HepG2 (cell line): ENCODE results near the gene LHX1. TPM values are rescaled to one million over a fixed set of nuclear protein-coding genes. Genes with fewer than 3 reads are reported as not detected.

Source experiments
- ATAC-seq: fragments of 200-7000 bp; cut with Tn5 transposase; 3 replicates; pipeline ENCODE4 v1.9.1; 2020; ENCODE audit warnings: mild to moderate bottlenecking, moderate library complexity
- BruUV-seq: library from RNA; stranded (reverse); fragments of 400-500 nt; replicated peaks from 2 replicates; lab custom pipeline; 2021; lab: Mats Ljungman, UMichigan
- CTCF ChIA-PET: fragments of 300-600 bp; formaldehyde crosslinking; extraction: SDS; loops from one replicate; lab custom pipeline; 2021; ENCODE audit warnings: low total read pairs, inconsistent platforms, low intra/inter-chr PET ratio; lab: Yijun Ruan, JAX
- POLR2A ChIA-PET: fragments of 350-600 bp; sonication (Branson Sonifier 250); formaldehyde crosslinking; loops from one replicate; lab custom pipeline; 2020; ENCODE audit warnings: antibody characterized with exemption, inconsistent platforms; lab: Yijun Ruan, JAX
- DNase-seq: peaks from one replicate; pipeline ENCODE4 v3.0.0-alpha.2; 2015; ENCODE audit warnings: low spot score
- FAIRE-seq: peaks from 3 replicates; lab custom pipeline; 2011; peaks lifted over from hg19 to GRCh38; lab: Jason Lieb, UNC
- H2AFZ ChIP-seq: one replicate; pipeline ENCODE4 v1.6.1; 2011; ENCODE audit warnings: low read length, inconsistent platforms
- H3K27ac ChIP-seq: fragments of 300-600 bp; 3 replicates; pipeline ENCODE4 v1.8.0; 2011; ENCODE audit warnings: mixed run types, mild to moderate bottlenecking, mixed read lengths, low read length, inconsistent platforms; ENCODE audit not compliant: insufficient read depth; ENCODE audit errors: extremely low read length
- H3K27me3 ChIP-seq, 2 experiments: fragments of 200-600 bp in 1 of 2; 2 replicates in 1 of 2; 3 replicates in 1 of 2; pipeline versions ENCODE4 v1.6.0 to v1.8.0; 2011; ENCODE audit warnings: low read length in 2 of 2, mild to moderate bottlenecking in 2 of 2, moderate library complexity in 2 of 2, inconsistent platforms in 1 of 2; ENCODE audit not compliant: insufficient read depth in 2 of 2, control insufficient read depth in 1 of 2
- H3K36me3 ChIP-seq, 2 experiments: fragments of 200-600 bp in 1 of 2; replicated peaks in 1 of 2; 2 replicates in 1 of 2; 3 replicates in 1 of 2; pipeline versions ENCODE4 v1.5.1 to v1.8.0; 2011; ENCODE audit warnings: low read length in 2 of 2, inconsistent platforms in 1 of 2; ENCODE audit not compliant: insufficient read depth in 2 of 2, control insufficient read depth in 1 of 2
- H3K4me1 ChIP-seq: 2 replicates; pipeline ENCODE4 v1.5.1; 2012; ENCODE audit warnings: low read length, inconsistent platforms; ENCODE audit not compliant: insufficient read depth
- H3K4me2 ChIP-seq: 2 replicates; pipeline ENCODE4 v1.6.0; 2011; ENCODE audit warnings: low read depth, low read length, inconsistent platforms
- H3K4me3 ChIP-seq, 3 experiments: fragments of 200-600 bp in 1 of 3; sonication (generic), shearing (Covaris generic) in 1 of 3; replicated peaks in 1 of 3; 2 replicates each; pipeline ENCODE4 v1.5.1; 2011 to 2016; ENCODE audit warnings: low read length in 3 of 3, inconsistent platforms in 2 of 3, low read depth in 2 of 3, mild to moderate bottlenecking in 2 of 3, control low read depth in 1 of 3, mixed read lengths in 1 of 3; ENCODE audit not compliant: insufficient read depth in 1 of 3
- H3K79me2 ChIP-seq: one replicate; pipeline ENCODE4 v1.6.1; 2011; ENCODE audit warnings: low read length, inconsistent platforms; ENCODE audit not compliant: insufficient read depth
- H3K9ac ChIP-seq: 2 replicates; pipeline ENCODE4 v1.6.0; 2011; ENCODE audit warnings: mild to moderate bottlenecking, low read depth, low read length, inconsistent platforms; ENCODE audit not compliant: insufficient read depth
- H3K9me3 ChIP-seq: 2 replicates; pipeline ENCODE4 v1.5.1; 2012; ENCODE audit warnings: mild to moderate bottlenecking, low read length
- H4K20me1 ChIP-seq: 2 replicates; pipeline ENCODE4 v1.6.0; 2011; ENCODE audit warnings: inconsistent platforms, mild to moderate bottlenecking, low read length, moderate library complexity; ENCODE audit not compliant: insufficient read depth
- CEBPB ChIP-seq: IDR thresholded peaks from 2 replicates; pipeline ENCODE4 v1.6.1; 2011; ENCODE audit warnings: low read depth, low read length, improper control_type of control experiment, borderline replicate concordance
- PHB2 ChIP-seq: fragments of 450-650 bp; IDR thresholded peaks from 2 replicates; pipeline ENCODE4 v1.6.1; 2018; ENCODE audit not compliant: partially characterized antibody
- ZFP1 ChIP-seq: IDR thresholded peaks from 2 replicates; pipeline ENCODE4 v1.6.1; 2016
- WGBS: methylation state at CpG from one replicate; pipeline ENCODE4 v1.1.6; 2017; ENCODE audit warnings: low lambda C conversion rate; 5-methylcytosine and 5-hydroxymethylcytosine counted together
- in situ Hi-C: cut with HindIII; loops from 2 replicates; pipeline ENCODE4 v1.10.0; 2017; ENCODE audit warnings: low pct_unique_long_range_greater_than_20kb; ENCODE audit not compliant: extremely low pct_ligation_motif_present
- intact Hi-C: fragments of 100-400 bp; cut with micrococcal nuclease; formaldehyde crosslinking; loops from one replicate; pipeline ENCODE4 v1.10.0; 2022; ENCODE audit not compliant: unreplicated experiment
- polyA plus RNA-seq, 8 experiments: library from polyadenylated mRNA; depleted of rRNA in 3 of 8; stranded (reverse) in 7 of 8; unstranded in 1 of 8; fragments of >200 nt; fragmentation: Illumina TruSeq in 4 of 8; extraction: Trizol in 4 of 8; gene quantifications; 2 replicates each; pipeline versions ENCODE4 v1.2.1 to v1.2.3, GENCODE V29; 2011 to 2016; ENCODE audit warnings: low read depth in 4 of 8, missing spikeins in 1 of 8, mixed read lengths in 1 of 8; ENCODE audit not compliant: insufficient read depth in 1 of 8
- total RNA-seq, 5 experiments: library from RNA; depleted of rRNA; stranded (reverse); fragments of >200 nt; fragmentation: Illumina TruSeq; extraction: Trizol; gene quantifications; 2 replicates each; pipeline ENCODE4 v1.2.3, GENCODE V29; 2016; ENCODE audit warnings: low read depth in 1 of 5
- TF ChIP-seq, protein P1 (sequence below): sonication (generic); formaldehyde crosslinking; IDR thresholded peaks from 2 replicates; pipeline ENCODE4 v1.4.0; 2020; ENCODE audit warnings: missing genetic modification reagents

The LHX1 gene
- total and polyA plus RNA-seq, 2 of the 13 experiments (the other 11 are each of a cell fraction or from before 2014, with no cell fraction given), result not detected

DNA sequence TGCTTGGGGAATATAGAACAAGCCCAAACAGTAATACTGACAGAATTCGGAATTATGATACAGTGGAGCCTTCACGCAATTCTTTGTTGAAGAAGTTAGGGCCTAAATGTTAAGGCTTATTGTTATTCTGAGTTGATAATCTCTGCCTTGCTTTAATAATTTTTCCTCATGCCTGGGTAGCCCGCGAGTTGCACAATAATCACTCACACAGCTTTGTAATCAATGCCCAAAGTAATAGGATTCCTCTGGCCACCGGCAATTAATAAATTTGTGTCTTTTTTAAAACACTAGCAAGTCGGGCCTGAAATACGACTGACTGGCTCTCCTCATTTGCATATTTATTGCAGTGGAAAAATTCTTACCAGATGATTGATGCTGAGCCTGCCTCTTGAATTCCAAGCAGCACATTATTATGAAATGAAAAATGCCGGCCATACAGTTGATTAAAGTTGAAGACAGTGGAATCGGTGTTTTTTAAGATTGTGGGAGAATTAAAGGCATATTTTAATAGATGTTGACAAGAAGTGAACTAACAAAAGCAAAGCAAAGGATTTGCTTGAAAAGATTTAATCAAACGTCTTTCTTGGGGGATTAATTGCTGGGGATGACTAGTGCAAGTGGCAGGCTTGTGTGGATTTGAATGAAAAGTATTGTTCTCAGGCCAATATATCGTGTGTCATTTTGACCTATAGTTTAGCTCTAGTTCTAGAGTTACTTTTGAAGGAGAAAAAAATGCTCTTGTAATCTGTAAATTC lies 41.7 kb downstream of the LHX1 start:
- BruUV-seq, result no TSS peak
- no peak overlapping the region for H2AFZ ChIP-seq
- H3K9me3 ChIP-seq, result no peaks in the 10 kb centered on the region
- ChIA-PET POLR2A (no interaction called here), CTCF (no interaction called here)
- H3K27me3 ChIP-seq, result no peaks in the 10 kb centered on the region
- FAIRE-seq (no peak), DNase-seq (no peak), ATAC-seq (no peak)
- H3K9ac ChIP-seq, result no peak overlapping the region
- TF ChIP-seq PHB2 (no peak), CEBPB (peak; percentile 30; the same call in 1 of the 2 replicates)
- peaks cover 4% of the 10 kb centered on the region for H3K79me2 ChIP-seq
- no peak overlapping the region for H3K27ac ChIP-seq
- peaks cover 0 to 3% of the 10 kb centered on the region in 2 experiments; a peak in 1 of 5 replicates for H3K36me3 ChIP-seq
- no peaks in the 10 kb centered on the region for H3K4me1 ChIP-seq
- in situ Hi-C loops (no loop called here), intact Hi-C loops (no loop called here)
- WGBS, result 97% methylated on average over 11 of the region's 11 CpGs
- H3K4me2 ChIP-seq, result no peak overlapping the region
- H3K4me3 ChIP-seq, result no peak overlapping the region
- no peaks in the 10 kb centered on the region for H4K20me1 ChIP-seq

DNA sequence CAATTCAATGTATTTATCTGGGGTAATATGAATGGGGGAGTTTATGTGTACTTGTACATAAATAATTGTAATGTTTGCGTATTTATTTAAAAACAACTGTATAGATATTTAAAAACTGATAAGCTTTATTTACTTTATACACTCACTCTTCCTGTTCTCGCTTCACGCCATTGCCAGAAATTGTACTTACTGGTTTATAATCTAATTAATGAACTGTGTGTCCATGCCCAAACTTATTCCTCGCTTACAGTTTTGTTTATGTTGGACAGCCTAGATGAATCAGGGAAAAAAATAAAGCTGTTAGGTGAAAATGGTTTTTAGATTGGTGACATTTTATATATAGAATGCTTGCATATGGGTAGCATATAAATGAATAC lies 42.3 kb downstream of the LHX1 start:
- 98% methylated on average over 4 of the region's 4 CpGs for WGBS
- H3K4me2 ChIP-seq, result no peak overlapping the region

More for the DNA sequence above, 42.3 kb downstream of the LHX1 start:
- intact Hi-C loops (no loop called here), in situ Hi-C loops (no loop called here)
- no TSS peak for BruUV-seq
- no peak overlapping the region for H2AFZ ChIP-seq
- no peak for TF ChIP-seq ZFP1 (CRISPR knock-in tag)
- TF ChIP-seq, protein P1, sequence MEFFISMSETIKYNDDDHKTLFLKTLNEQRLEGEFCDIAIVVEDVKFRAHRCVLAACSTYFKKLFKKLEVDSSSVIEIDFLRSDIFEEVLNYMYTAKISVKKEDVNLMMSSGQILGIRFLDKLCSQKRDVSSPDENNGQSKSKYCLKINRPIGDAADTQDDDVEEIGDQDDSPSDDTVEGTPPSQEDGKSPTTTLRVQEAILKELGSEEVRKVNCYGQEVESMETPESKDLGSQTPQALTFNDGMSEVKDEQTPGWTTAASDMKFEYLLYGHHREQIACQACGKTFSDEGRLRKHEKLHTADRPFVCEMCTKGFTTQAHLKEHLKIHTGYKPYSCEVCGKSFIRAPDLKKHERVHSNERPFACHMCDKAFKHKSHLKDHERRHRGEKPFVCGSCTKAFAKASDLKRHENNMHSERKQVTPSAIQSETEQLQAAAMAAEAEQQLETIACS (CRISPR knock-in tag), result no peak
- H3K9me3 ChIP-seq, result no peaks in the 10 kb centered on the region
- H3K4me3 ChIP-seq, result no peak overlapping the region
- POLR2A ChIA-PET, result no interaction called here
- H3K36me3 ChIP-seq, result peaks cover 0 to 3% of the 10 kb centered on the region in 2 experiments; a peak in 2 of 5 replicates
- CTCF ChIA-PET, result no interaction called here
- H3K4me1 ChIP-seq, result no peaks in the 10 kb centered on the region
- DNase-seq (no peak), ATAC-seq (no peak), FAIRE-seq (no peak)
- no peak overlapping the region for H3K27ac ChIP-seq
- H3K27me3 ChIP-seq, result no peaks in the 10 kb centered on the region
- no peaks in the 10 kb centered on the region for H4K20me1 ChIP-seq
- H3K79me2 ChIP-seq, result peaks cover 4% of the 10 kb centered on the region
- no peak overlapping the region for H3K9ac ChIP-seq
